GM19463 (cell line): ENCODE data around the gene CALML5.

Experiments used
- ATAC-seq: cut with Tn5 transposase; IDR thresholded peaks from one replicate; pipeline ENCODE4 v1.9.1; 2021; ENCODE audit warnings: mild to moderate bottlenecking, moderate library complexity; ENCODE audit not compliant: unreplicated experiment

Gene CALML5

GRCh38 chr10:5517546-5517945, 18.2 kb upstream of the CALML5 start:
- no peak for ATAC-seq

DNA sequence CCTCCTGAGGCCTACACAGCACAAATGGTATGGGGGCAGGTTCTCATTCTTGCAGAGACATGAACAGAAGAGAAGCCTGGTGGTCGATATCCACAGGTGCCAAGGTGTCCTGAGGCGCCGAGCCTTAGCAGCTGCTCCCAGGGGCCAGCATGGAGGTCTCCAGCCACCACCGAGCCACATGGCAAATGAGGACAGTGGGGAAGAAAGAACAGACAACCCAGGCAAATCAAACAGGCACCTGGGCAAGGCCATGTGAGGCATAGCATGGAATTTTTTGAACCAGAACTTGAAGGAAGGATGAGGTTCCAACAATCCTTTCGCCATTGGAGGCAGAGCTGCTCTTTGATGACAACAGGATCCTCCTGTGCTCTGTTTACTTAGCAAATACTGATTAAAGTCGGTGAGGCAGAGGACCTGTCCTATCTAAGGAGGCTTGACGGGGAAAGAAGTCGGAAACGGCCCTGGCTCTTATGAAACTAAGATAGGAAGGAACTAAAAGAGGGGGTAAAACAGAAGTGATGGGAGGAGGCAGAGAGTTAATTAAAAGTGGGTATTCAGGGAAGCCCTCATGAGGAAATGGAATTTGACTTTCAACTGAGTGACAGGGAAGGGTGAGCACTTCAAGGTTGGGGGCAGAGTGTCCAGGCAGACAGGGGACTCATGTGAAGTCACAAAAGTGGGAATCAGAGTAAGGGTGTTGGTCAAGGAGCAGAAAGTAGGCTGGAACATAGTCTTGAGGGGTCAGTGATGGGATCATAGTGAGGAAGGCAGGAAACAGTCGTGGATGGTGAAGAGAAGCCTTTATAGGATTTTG, 16.8 kb upstream of the CALML5 start:
- no peak for ATAC-seq

- ATAC-seq = no peak
Measured at GRCh38 chr10:5514226-5514850, 15.0 kb upstream of the CALML5 start.

DNA sequence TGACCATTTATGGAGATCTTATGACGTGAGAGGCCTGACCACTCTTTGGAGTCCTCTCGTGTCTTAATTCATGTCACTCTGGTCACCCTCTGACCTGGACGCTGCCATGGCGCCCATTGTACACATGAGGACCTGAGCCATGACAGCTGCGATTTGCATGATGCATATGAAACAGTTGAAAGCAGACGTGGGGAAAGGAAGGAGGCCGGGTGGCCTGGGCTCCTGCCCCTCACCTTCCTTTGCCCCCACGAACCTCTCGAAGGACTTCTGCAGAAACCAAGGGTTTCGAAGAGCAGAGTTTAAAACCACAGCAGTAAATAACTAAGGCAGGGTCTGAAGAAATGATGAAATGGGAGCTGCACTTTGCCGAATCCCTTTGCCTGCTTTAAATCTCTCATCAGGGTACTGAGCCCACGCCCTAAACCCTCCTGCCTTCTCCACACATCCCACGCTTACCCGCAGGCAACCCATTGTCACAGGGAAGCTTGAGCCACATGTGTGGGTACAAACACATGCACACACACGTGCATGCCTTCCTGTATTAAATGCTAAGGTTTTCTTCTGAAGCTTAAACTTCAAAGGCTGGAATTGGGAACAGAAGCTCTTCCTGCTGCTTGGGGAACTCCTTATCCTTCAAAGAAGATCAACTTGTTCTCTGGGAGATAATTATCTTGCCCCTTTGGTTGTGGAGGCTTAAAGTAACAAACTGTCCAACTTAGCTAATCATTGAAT, 13.7 kb upstream of the CALML5 start:
- ATAC-seq = no peak

GRCh38 chr10:5512331-5512730, 13.0 kb upstream of the CALML5 start:
- no peak for ATAC-seq

- no peak for ATAC-seq
Measured at GRCh38 chr10:5511885-5512280, 12.5 kb upstream of the CALML5 start.

GRCh38 chr10:5511231-5511884, 12.0 kb upstream of the CALML5 start:
- no peak for ATAC-seq

- no peak for ATAC-seq
Measured at GRCh38 chr10:5510281-5511072, 11.1 kb upstream of the CALML5 start.

GRCh38 chr10:5509691-5510090, 10.3 kb upstream of the CALML5 start:
- ATAC-seq = no peak

GRCh38 chr10:5509236-5509635, 9.9 kb upstream of the CALML5 start:
- no peak for ATAC-seq

- ATAC-seq = no peak
Measured at GRCh38 chr10:5508786-5509185, 9.4 kb upstream of the CALML5 start.

- ATAC-seq = no peak
Measured at GRCh38 chr10:5508161-5508604, 8.8 kb upstream of the CALML5 start.

GRCh38 chr10:5507649-5508131, 8.3 kb upstream of the CALML5 start:
- ATAC-seq = no peak

DNA sequence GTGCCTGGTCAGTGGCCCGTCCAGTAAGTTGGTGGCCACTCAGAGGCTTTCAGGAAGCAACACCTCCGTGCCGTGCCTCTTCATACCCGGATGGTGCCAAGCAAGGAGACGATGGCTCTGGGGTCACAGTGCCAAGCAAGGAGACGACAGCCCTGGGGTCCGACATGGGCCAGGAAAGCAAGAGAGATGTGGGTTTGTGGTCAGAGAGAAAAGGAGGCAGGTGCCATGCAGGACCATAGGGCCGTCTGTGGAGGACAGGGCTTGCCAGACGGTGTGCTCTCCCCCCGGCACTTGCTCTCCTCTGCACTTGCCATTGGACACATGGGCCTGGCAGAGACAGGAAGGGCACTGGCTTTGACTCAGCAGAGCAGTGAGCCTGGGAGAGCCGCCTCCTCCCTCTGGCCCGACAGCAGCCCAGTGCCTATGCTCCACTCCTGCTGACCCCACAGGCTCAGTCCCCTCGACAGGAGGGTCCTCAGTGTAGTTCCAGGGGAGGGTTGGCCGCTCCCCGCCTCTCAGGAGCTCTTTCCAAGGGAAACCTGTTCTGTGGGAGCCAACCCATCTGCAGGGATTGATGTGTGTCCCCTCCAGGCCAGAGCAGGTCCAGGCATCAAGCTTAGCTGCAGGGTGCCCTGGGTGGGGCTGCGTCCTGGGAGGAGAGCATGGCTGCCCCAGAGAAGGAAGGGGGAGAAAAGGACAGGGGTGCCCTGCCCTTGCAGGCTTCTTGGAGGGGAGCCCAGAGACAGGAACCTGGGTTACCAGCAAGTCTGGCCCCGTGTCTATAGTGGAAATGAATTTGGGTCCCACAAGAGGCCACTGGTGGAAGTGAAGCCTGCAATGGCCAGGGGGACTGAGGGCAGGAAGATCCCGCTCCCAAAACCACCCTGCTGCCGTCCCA, 7.6 kb upstream of the CALML5 start:
- no peak for ATAC-seq

DNA sequence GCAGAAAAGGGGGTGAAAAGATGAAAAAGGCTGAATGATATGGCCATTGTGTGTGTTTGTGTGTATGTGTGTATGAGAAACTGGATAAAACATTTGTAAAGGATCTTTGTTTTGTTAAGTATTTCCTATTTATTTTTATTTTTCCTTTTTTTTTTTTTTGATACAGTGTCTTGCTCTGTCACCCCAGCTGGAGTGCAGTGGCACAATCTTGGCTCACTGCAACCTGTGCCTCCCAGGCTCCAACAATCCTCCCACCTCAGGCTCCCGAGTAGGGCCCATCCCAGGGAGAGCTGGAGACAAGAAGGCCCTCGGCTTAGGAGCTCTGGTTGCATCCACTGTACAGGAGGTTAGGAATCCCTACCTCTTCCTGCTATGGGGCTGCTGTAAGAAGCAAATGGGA, 6.9 kb upstream of the CALML5 start:
- ATAC-seq = no peak

- no peak for ATAC-seq
Measured at GRCh38 chr10:5504146-5505072, 5.0 kb upstream of the CALML5 start.

GRCh38 chr10:5503477-5503835, 4.1 kb upstream of the CALML5 start:
- ATAC-seq = no peak
